HepG2 (cell line): ENCODE measurements around the gene CMTM1. TPM values are rescaled to one million over a fixed set of nuclear protein-coding genes. Genes with fewer than 3 reads are reported as not detected.

Experiments used
- AGO1 ChIP-seq: fragments of 200-400 bp; formaldehyde crosslinking; IDR thresholded peaks from 2 replicates; pipeline ENCODE4 v1.6.1; 2017; ENCODE audit warnings: mild to moderate bottlenecking, low read depth, low read length, moderate library complexity; ENCODE audit not compliant: poor library complexity, severe bottlenecking
- JUNB ChIP-seq: sonication (generic); formaldehyde crosslinking; IDR thresholded peaks from 2 replicates; pipeline ENCODE4 v1.8.0; 2022; ENCODE audit warnings: missing genetic modification reagents, mild to moderate bottlenecking, borderline replicate concordance
- KDM5B ChIP-seq: sonication (generic); formaldehyde crosslinking; IDR thresholded peaks from 2 replicates; pipeline ENCODE4 v1.4.0; 2020; ENCODE audit warnings: missing genetic modification reagents, mild to moderate bottlenecking, borderline replicate concordance
- MTA3 ChIP-seq: sonication (generic); formaldehyde crosslinking; IDR thresholded peaks from 2 replicates; pipeline ENCODE4 v1.4.0; 2020; ENCODE audit warnings: missing genetic modification reagents
- NR2F6 ChIP-seq, 2 experiments: IDR thresholded peaks; 2 replicates each; pipeline ENCODE4 v1.6.1; 2016; ENCODE audit warnings: antibody characterized with exemption in 1 of 2, mild to moderate bottlenecking in 1 of 2
- SCMH1 ChIP-seq: sonication (generic); formaldehyde crosslinking; IDR thresholded peaks from 2 replicates; pipeline ENCODE4 v1.9.0; 2021; ENCODE audit warnings: missing genetic modification reagents, mild to moderate bottlenecking, borderline replicate concordance
- SIX1 ChIP-seq: sonication (generic); formaldehyde crosslinking; IDR thresholded peaks from 2 replicates; pipeline ENCODE4 v1.4.0; 2020; ENCODE audit warnings: missing genetic modification reagents, borderline replicate concordance
- SOX13 ChIP-seq, 3 experiments: fragments of 450-650 bp in 1 of 3; sonication (generic) in 1 of 3; formaldehyde crosslinking in 1 of 3; IDR thresholded peaks in 2 of 3; conservative IDR thresholded peaks in 1 of 3; 2 replicates each; pipeline versions ENCODE4 v1.5.0 to v1.6.1; 2016 to 2020; ENCODE audit warnings: antibody characterized with exemption in 1 of 3, mild to moderate bottlenecking in 1 of 3, missing compliant biosample characterization in 1 of 3, missing genetic modification reagents in 1 of 3, moderate library complexity in 1 of 3
- TAF15 ChIP-seq: fragments of 200-400 bp; formaldehyde crosslinking; IDR thresholded peaks from one replicate; pipeline ENCODE4 v1.6.1; 2018; ENCODE audit warnings: mild to moderate bottlenecking, low read depth, low read length; ENCODE audit not compliant: poor library complexity, severe bottlenecking
- ZNF3 ChIP-seq: IDR thresholded peaks from 2 replicates; pipeline ENCODE4 v1.7.0; 2017; ENCODE audit warnings: inconsistent platforms
- ZNF34 ChIP-seq: sonication (generic); formaldehyde crosslinking; IDR thresholded peaks from 2 replicates; pipeline ENCODE4 v1.4.0; 2020; ENCODE audit warnings: mild to moderate bottlenecking, missing genetic modification reagents, borderline replicate concordance
- ZNF530 ChIP-seq: sonication (generic); formaldehyde crosslinking; IDR thresholded peaks from 2 replicates; pipeline ENCODE4 v1.5.0; 2020; ENCODE audit warnings: low read depth, mild to moderate bottlenecking, missing genetic modification reagents
- ZNF543 ChIP-seq: sonication (generic); formaldehyde crosslinking; IDR thresholded peaks from 2 replicates; pipeline ENCODE4 v1.4.0; 2020; ENCODE audit warnings: mild to moderate bottlenecking, missing genetic modification reagents
- ZNF546 ChIP-seq: sonication (generic); formaldehyde crosslinking; conservative IDR thresholded peaks from 2 replicates; pipeline ENCODE4 v1.8.1; 2023; ENCODE audit warnings: mild to moderate bottlenecking, missing genetic modification reagents
- ZNF557 ChIP-seq: sonication (generic); formaldehyde crosslinking; IDR thresholded peaks from 2 replicates; pipeline ENCODE4 v1.4.0; 2020; ENCODE audit warnings: missing genetic modification reagents
- ZNF652 ChIP-seq: IDR thresholded peaks from 2 replicates; pipeline ENCODE4 v1.6.1; 2016; ENCODE audit warnings: low read depth, borderline replicate concordance
- ZNF788 ChIP-seq: sonication (generic); formaldehyde crosslinking; IDR thresholded peaks from 2 replicates; pipeline ENCODE4 v1.5.0; 2020; ENCODE audit warnings: mild to moderate bottlenecking, missing genetic modification reagents, borderline replicate concordance
- polyA plus RNA-seq, 8 experiments: library from polyadenylated mRNA; depleted of rRNA in 3 of 8; stranded (reverse) in 7 of 8; unstranded in 1 of 8; fragments of >200 nt; fragmentation: Illumina TruSeq in 4 of 8; extraction: Trizol in 4 of 8; gene quantifications; 2 replicates each; pipeline versions ENCODE4 v1.2.1 to v1.2.3, GENCODE V29; 2011 to 2016; ENCODE audit warnings: low read depth in 4 of 8, missing spikeins in 1 of 8, mixed read lengths in 1 of 8; ENCODE audit not compliant: insufficient read depth in 1 of 8
- total RNA-seq, 5 experiments: library from RNA; depleted of rRNA; stranded (reverse); fragments of >200 nt; fragmentation: Illumina TruSeq; extraction: Trizol; gene quantifications; 2 replicates each; pipeline ENCODE4 v1.2.3, GENCODE V29; 2016; ENCODE audit warnings: low read depth in 1 of 5
- TF ChIP-seq, protein P1 (sequence below): sonication (generic); formaldehyde crosslinking; IDR thresholded peaks from 2 replicates; pipeline ENCODE4 v1.8.0; 2022; ENCODE audit warnings: mild to moderate bottlenecking, missing genetic modification reagents; ENCODE audit not compliant: insufficient replicate concordance
- TF ChIP-seq, protein P2 (sequence below), 2 experiments: IDR thresholded peaks; 2 replicates each; pipeline ENCODE4 v1.6.1; 2011 to 2012; ENCODE audit warnings: low read length in 2 of 2, borderline replicate concordance in 1 of 2, low read depth in 1 of 2, mild to moderate bottlenecking in 1 of 2, moderate library complexity in 1 of 2
- TF ChIP-seq, protein P3 (sequence below): sonication (generic); formaldehyde crosslinking; IDR thresholded peaks from 2 replicates; pipeline ENCODE4 v1.5.1; 2020; ENCODE audit warnings: mild to moderate bottlenecking, missing genetic modification reagents

The CMTM1 gene
- total and polyA plus RNA-seq, 2 of the 13 experiments (the other 11 are each of a cell fraction or from before 2014, with no cell fraction given), result 1.7 to 2.9 TPM

DNA sequence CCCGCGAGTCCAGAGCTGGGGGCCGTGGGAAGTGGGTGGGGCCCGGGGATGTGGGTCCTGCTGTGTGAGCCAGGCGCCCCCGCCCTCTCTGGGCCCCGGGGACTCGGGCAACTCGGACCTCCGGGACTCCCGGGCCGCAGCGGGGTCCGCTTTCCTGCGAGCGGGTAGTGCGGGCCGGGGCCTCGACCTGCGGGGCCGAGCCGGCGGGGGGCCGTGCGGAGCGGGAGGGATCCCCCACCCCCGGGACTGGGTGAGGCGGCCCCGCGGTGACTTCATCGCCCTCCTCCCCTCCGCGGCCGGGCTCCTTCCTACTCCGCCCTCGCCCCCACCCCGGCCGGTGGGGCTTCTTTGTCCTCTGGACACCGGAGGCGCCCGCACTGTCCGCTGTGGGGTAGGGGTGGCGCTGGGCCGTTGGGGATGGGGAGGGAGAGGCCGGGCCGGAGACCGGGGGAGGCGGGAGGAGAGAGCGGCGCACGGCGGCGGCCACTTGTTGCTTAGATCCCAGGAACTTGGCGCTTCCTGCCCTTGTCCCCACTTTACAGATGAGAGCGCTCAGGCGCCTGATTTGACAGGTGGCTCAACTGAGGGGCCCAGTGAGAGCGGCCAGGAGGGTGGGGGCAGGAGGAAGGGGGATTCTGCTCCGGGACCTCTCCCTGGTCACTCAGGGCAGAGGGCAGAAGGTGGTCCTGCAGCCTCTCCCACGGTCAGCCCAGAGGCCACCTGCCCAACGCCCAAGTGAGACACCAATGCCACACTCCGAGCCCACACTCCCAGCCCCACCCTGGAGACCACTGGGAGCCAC is 39.1 kb downstream of the CMTM1 start (continued):
- no peak for TF ChIP-seq ZNF530 (CRISPR knock-in tag)
- no peak for TF ChIP-seq ZNF546 (CRISPR knock-in tag)
- TF ChIP-seq KDM5B, result no peak
- no peak for TF ChIP-seq ZNF3 (CRISPR knock-in tag)
- TF ChIP-seq NR2F6 (IDR thresholded peaks at IDR 0.05), result no peak
- TF ChIP-seq NR2F6 (CRISPR knock-in tag; IDR thresholded peaks at IDR 0.05), result no peak
- TF ChIP-seq, protein P1, sequence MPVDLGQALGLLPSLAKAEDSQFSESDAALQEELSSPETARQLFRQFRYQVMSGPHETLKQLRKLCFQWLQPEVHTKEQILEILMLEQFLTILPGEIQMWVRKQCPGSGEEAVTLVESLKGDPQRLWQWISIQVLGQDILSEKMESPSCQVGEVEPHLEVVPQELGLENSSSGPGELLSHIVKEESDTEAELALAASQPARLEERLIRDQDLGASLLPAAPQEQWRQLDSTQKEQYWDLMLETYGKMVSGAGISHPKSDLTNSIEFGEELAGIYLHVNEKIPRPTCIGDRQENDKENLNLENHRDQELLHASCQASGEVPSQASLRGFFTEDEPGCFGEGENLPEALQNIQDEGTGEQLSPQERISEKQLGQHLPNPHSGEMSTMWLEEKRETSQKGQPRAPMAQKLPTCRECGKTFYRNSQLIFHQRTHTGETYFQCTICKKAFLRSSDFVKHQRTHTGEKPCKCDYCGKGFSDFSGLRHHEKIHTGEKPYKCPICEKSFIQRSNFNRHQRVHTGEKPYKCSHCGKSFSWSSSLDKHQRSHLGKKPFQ, result peak; percentile 51
- TF ChIP-seq ZNF788, result peak; percentile 43; the same call in 1 of the 2 replicates
- TF ChIP-seq, protein P2, sequence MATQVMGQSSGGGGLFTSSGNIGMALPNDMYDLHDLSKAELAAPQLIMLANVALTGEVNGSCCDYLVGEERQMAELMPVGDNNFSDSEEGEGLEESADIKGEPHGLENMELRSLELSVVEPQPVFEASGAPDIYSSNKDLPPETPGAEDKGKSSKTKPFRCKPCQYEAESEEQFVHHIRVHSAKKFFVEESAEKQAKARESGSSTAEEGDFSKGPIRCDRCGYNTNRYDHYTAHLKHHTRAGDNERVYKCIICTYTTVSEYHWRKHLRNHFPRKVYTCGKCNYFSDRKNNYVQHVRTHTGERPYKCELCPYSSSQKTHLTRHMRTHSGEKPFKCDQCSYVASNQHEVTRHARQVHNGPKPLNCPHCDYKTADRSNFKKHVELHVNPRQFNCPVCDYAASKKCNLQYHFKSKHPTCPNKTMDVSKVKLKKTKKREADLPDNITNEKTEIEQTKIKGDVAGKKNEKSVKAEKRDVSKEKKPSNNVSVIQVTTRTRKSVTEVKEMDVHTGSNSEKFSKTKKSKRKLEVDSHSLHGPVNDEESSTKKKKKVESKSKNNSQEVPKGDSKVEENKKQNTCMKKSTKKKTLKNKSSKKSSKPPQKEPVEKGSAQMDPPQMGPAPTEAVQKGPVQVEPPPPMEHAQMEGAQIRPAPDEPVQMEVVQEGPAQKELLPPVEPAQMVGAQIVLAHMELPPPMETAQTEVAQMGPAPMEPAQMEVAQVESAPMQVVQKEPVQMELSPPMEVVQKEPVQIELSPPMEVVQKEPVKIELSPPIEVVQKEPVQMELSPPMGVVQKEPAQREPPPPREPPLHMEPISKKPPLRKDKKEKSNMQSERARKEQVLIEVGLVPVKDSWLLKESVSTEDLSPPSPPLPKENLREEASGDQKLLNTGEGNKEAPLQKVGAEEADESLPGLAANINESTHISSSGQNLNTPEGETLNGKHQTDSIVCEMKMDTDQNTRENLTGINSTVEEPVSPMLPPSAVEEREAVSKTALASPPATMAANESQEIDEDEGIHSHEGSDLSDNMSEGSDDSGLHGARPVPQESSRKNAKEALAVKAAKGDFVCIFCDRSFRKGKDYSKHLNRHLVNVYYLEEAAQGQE (IDR thresholded peaks at IDR 0.05; ENCODE audit: borderline replicate concordance in 1 of 2, low read depth in 1 of 2, low read length in 2 of 2), result no peak
- TF ChIP-seq ZNF557 (CRISPR knock-in tag), result no peak
- peak; percentile 39; the same call in 1 of the 2 replicates for TF ChIP-seq ZNF543 (CRISPR knock-in tag)
- TF ChIP-seq ZNF652, result no peak
- TF ChIP-seq SOX13 (IDR thresholded peaks at IDR 0.05), result no peak
- TF ChIP-seq SOX13 (CRISPR knock-in tag; conservative IDR thresholded peaks at IDR 0.05 in 1 of 2, IDR thresholded peaks at IDR 0.05 in 1 of 2), result no peak
- TF ChIP-seq ZNF34 (CRISPR knock-in tag), result no peak; the same call in 1 of the 2 replicates
- TF ChIP-seq SCMH1, result no peak
- TF ChIP-seq JUNB (CRISPR knock-in tag), result no peak
- TF ChIP-seq SIX1 (CRISPR knock-in tag), result no peak
- no peak for TF ChIP-seq MTA3 (CRISPR knock-in tag)
- TF ChIP-seq, protein P3, sequence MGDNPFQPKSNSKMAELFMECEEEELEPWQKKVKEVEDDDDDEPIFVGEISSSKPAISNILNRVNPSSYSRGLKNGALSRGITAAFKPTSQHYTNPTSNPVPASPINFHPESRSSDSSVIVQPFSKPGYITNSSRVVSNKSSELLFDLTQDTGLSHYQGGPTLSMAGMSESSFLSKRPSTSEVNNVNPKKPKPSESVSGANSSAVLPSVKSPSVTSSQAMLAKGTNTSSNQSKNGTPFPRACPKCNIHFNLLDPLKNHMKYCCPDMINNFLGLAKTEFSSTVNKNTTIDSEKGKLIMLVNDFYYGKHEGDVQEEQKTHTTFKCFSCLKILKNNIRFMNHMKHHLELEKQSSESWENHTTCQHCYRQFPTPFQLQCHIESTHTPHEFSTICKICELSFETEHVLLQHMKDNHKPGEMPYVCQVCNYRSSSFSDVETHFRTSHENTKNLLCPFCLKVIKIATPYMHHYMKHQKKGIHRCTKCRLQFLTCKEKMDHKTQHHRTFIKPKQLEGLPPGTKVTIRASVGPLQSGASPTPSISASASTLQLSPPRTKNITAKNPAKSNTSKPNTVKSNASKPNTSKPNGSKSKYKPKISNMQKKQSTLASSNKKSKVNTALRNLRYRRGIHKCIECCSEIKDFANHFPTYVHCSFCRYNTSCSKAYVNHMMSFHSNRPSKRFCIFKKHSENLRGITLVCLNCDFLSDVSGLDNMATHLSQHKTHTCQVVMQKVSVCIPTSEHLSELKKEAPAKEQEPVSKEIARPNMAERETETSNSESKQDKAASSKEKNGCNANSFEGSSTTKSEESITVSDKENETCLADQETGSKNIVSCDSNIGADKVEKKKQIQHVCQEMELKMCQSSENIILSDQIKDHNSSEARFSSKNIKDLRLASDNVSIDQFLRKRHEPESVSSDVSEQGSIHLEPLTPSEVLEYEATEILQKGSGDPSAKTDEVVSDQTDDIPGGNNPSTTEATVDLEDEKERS (CRISPR knock-in tag), result no peak
- TF ChIP-seq AGO1, result peak; percentile 34
- peak; percentile 9 for TF ChIP-seq TAF15
